ENCODE results near the gene XPC.
A peak's percentile ranks its signal among the peaks of the same experiment; 100 is the strongest.
"Not testable (repeated sequence)": the region's sequence is repeated elsewhere in the genome, so short reads cannot be mapped to it uniquely, and the experiment has no call there.

Gene XPC

GRCh38 chr3:14122301-14122700, 56.1 kb downstream of the XPC start:
- peaks cover 43% of the 10 kb centered on the region for H3K4me1 Mint-ChIP-seq (ENCODE audit: low read depth)
- peak overlapping the region; percentile 68 for H3K27ac Mint-ChIP-seq
- peaks cover 20% of the 10 kb centered on the region for H3K36me3 Mint-ChIP-seq (ENCODE audit: low read depth)
- no peaks in the 10 kb centered on the region for H3K27me3 Mint-ChIP-seq (ENCODE audit: low read depth)
- peak overlapping the region; percentile 76 for H3K4me3 Mint-ChIP-seq
- no peaks in the 10 kb centered on the region for H3K9me3 Mint-ChIP-seq

- H3K4me3 Mint-ChIP-seq = no peak overlapping the region
- no peaks in the 10 kb centered on the region for H3K9me3 Mint-ChIP-seq
- no peak overlapping the region for H3K27ac Mint-ChIP-seq
- no peaks in the 10 kb centered on the region for H3K27me3 Mint-ChIP-seq (ENCODE audit: low read depth)
- peaks cover 40% of the 10 kb centered on the region for H3K4me1 Mint-ChIP-seq (ENCODE audit: low read depth)
- peaks cover 19% of the 10 kb centered on the region for H3K36me3 Mint-ChIP-seq (ENCODE audit: low read depth)
Measured at GRCh38 chr3:14121859-14122258, 56.5 kb downstream of the XPC start.

GRCh38 chr3:14120921-14121448, 57.4 kb downstream of the XPC start:
- peaks cover 15% of the 10 kb centered on the region for H3K36me3 Mint-ChIP-seq (ENCODE audit: low read depth)
- not testable (repeated sequence) for H3K27me3 Mint-ChIP-seq (ENCODE audit: low read depth); H3K4me3 Mint-ChIP-seq; H3K9me3 Mint-ChIP-seq; H3K27ac Mint-ChIP-seq
- H3K4me1 Mint-ChIP-seq (ENCODE audit: low read depth) = peaks cover 31% of the 10 kb centered on the region

GRCh38 chr3:14120111-14120920, 58.1 kb downstream of the XPC start:
- Mint-ChIP-seq H3K4me1 (ENCODE audit: low read depth) (peaks cover 27% of the 10 kb centered on the region), H3K36me3 (ENCODE audit: low read depth) (peaks cover 15% of the 10 kb centered on the region), H3K27ac (peak overlapping the region; percentile 24), H3K4me3 (no peak overlapping the region), H3K9me3 (no peaks in the 10 kb centered on the region), H3K27me3 (ENCODE audit: low read depth) (no peaks in the 10 kb centered on the region)

GRCh38 chr3:14119651-14120050, 58.8 kb downstream of the XPC start:
- peaks cover 27% of the 10 kb centered on the region for H3K4me1 Mint-ChIP-seq (ENCODE audit: low read depth)
- H3K36me3 Mint-ChIP-seq (ENCODE audit: low read depth) = peaks cover 15% of the 10 kb centered on the region
- no peak overlapping the region for H3K4me3 Mint-ChIP-seq
- no peak overlapping the region for H3K27ac Mint-ChIP-seq
- H3K27me3 Mint-ChIP-seq (ENCODE audit: low read depth) = no peaks in the 10 kb centered on the region
- no peaks in the 10 kb centered on the region for H3K9me3 Mint-ChIP-seq

GRCh38 chr3:14118400-14119381, 59.7 kb downstream of the XPC start:
- Mint-ChIP-seq H3K36me3 (ENCODE audit: low read depth) (peaks cover 15% of the 10 kb centered on the region), H3K27ac (no peak overlapping the region), H3K4me3 (no peak overlapping the region), H3K4me1 (ENCODE audit: low read depth) (peaks cover 23% of the 10 kb centered on the region), H3K27me3 (ENCODE audit: low read depth) (no peaks in the 10 kb centered on the region), H3K9me3 (no peaks in the 10 kb centered on the region)

GRCh38 chr3:14117468-14118399, 60.7 kb downstream of the XPC start:
- Mint-ChIP-seq H3K36me3 (ENCODE audit: low read depth) (peaks cover 21% of the 10 kb centered on the region), H3K4me3 (no peak overlapping the region), H3K9me3 (no peaks in the 10 kb centered on the region), H3K4me1 (ENCODE audit: low read depth) (peaks cover 15% of the 10 kb centered on the region), H3K27ac (no peak overlapping the region), H3K27me3 (ENCODE audit: low read depth) (no peaks in the 10 kb centered on the region)

GRCh38 chr3:14113965-14114635, 64.3 kb downstream of the XPC start:
- no peak overlapping the region for H3K27ac Mint-ChIP-seq
- no peak overlapping the region for H3K4me3 Mint-ChIP-seq
- H3K9me3 Mint-ChIP-seq = no peaks in the 10 kb centered on the region
- H3K36me3 Mint-ChIP-seq (ENCODE audit: low read depth) = peaks cover 19% of the 10 kb centered on the region
- H3K4me1 Mint-ChIP-seq (ENCODE audit: low read depth) = no peaks in the 10 kb centered on the region
- no peaks in the 10 kb centered on the region for H3K27me3 Mint-ChIP-seq (ENCODE audit: low read depth)

- Mint-ChIP-seq H3K27me3 (ENCODE audit: low read depth) (peaks cover 3% of the 10 kb centered on the region), H3K9me3 (no peaks in the 10 kb centered on the region), H3K4me1 (ENCODE audit: low read depth) (no peaks in the 10 kb centered on the region), H3K4me3 (no peak overlapping the region), H3K27ac (no peak overlapping the region), H3K36me3 (ENCODE audit: low read depth) (peaks cover 19% of the 10 kb centered on the region)
Measured at GRCh38 chr3:14110699-14111098, 67.7 kb downstream of the XPC start.

GRCh38 chr3:14109821-14110220, 68.6 kb downstream of the XPC start:
- H3K9me3 Mint-ChIP-seq; H3K4me1 Mint-ChIP-seq (ENCODE audit: low read depth); H3K4me3 Mint-ChIP-seq; H3K27ac Mint-ChIP-seq; H3K27me3 Mint-ChIP-seq (ENCODE audit: low read depth): not testable (repeated sequence)
- peaks cover 19% of the 10 kb centered on the region for H3K36me3 Mint-ChIP-seq (ENCODE audit: low read depth)

- H3K9me3 Mint-ChIP-seq = no peaks in the 10 kb centered on the region
- H3K4me3 Mint-ChIP-seq = no peak overlapping the region
- H3K27me3 Mint-ChIP-seq (ENCODE audit: low read depth) = peaks cover 20% of the 10 kb centered on the region
- H3K4me1 Mint-ChIP-seq (ENCODE audit: low read depth) = no peaks in the 10 kb centered on the region
- no peaks in the 10 kb centered on the region for H3K36me3 Mint-ChIP-seq (ENCODE audit: low read depth)
- no peak overlapping the region for H3K27ac Mint-ChIP-seq
Measured at GRCh38 chr3:14097616-14098391, 80.6 kb downstream of the XPC start.

GRCh38 chr3:14096742-14097141, 81.7 kb downstream of the XPC start:
- Mint-ChIP-seq H3K9me3 (no peaks in the 10 kb centered on the region), H3K36me3 (ENCODE audit: low read depth) (no peaks in the 10 kb centered on the region), H3K4me1 (ENCODE audit: low read depth) (no peaks in the 10 kb centered on the region), H3K27me3 (ENCODE audit: low read depth) (peaks cover 13% of the 10 kb centered on the region), H3K4me3 (no peak overlapping the region), H3K27ac (no peak overlapping the region)

All from T-helper 1 cell treated with Interleukin-12 subunit alpha and Interleukin-12 subunit beta and Interleukin-4 antibody, amounts not matched to agents 30 μg/mL and 1 μg/mL, for 36 hours (primary cell).